CD4-positive, alpha-beta memory T cell (primary cell): ENCODE results near the gene SFPQ. TPM values are rescaled to one million over a fixed set of nuclear protein-coding genes. Genes with fewer than 3 reads are reported as not detected.

Experiments used
- CTCF ChIA-PET: fragments of 350-600 bp; sonication (Branson Sonifier 250); formaldehyde crosslinking; loops from one replicate; lab custom pipeline; 2021; ENCODE audit warnings: inconsistent platforms; ENCODE audit not compliant: partially characterized antibody; lab: Charles Lee
- POLR2A ChIA-PET: fragments of 350-600 bp; sonication (Branson Sonifier 250); formaldehyde crosslinking; loops from one replicate; lab custom pipeline; 2021; ENCODE audit not compliant: partially characterized antibody; lab: Charles Lee
- DNase-seq, 5 donors: peaks; one replicate each; pipeline versions ENCODE4 v3.0.0 to v3.0.0-alpha.2; 2020 to 2022; ENCODE audit warnings: mixed read lengths in 1 of 5
- H3K27ac ChIP-seq: one replicate; pipeline ENCODE4 v1.7.0; 2013; ENCODE audit warnings: low read depth, low read length
- H3K27me3 ChIP-seq: 2 replicates; pipeline ENCODE4 v1.7.0; 2013; ENCODE audit warnings: mild to moderate bottlenecking, low read length, moderate library complexity; ENCODE audit not compliant: insufficient read depth
- H3K36me3 ChIP-seq: 2 replicates; pipeline ENCODE4 v1.7.0; 2013; ENCODE audit warnings: mild to moderate bottlenecking, low read length, moderate library complexity; ENCODE audit not compliant: insufficient read depth
- H3K4me1 ChIP-seq: 2 replicates; pipeline ENCODE4 v1.7.0; 2013; ENCODE audit warnings: mild to moderate bottlenecking, low read length, moderate library complexity; ENCODE audit not compliant: insufficient read depth
- H3K4me3 ChIP-seq, 2 donors: one replicate each; pipeline ENCODE4 v1.7.0; 2013; ENCODE audit warnings: low read length in 2 of 2, mild to moderate bottlenecking in 1 of 2
- H3K9me3 ChIP-seq, 2 donors: one replicate each; pipeline ENCODE4 v1.7.0; 2013; ENCODE audit warnings: low read length in 2 of 2, control low read depth in 1 of 2; ENCODE audit not compliant: control insufficient read depth in 1 of 2
- H3K27ac Mint-ChIP-seq, 7 donors: one replicate each; pipeline ENCODE4 v1.8.0; 2020 to 2021; ENCODE audit warnings: mixed read lengths in 7 of 7, mild to moderate bottlenecking in 6 of 7, inconsistent platforms in 3 of 7, moderate library complexity in 3 of 7
- H3K27me3 Mint-ChIP-seq, 2 donors: one replicate each; pipeline ENCODE4 v1.8.0; 2020 to 2021; ENCODE audit warnings: mixed read lengths in 2 of 2
- H3K36me3 Mint-ChIP-seq, 2 donors: one replicate each; pipeline ENCODE4 v1.8.0; 2020 to 2021; ENCODE audit warnings: mixed read lengths in 2 of 2, inconsistent platforms in 1 of 2, mild to moderate bottlenecking in 1 of 2
- H3K4me1 Mint-ChIP-seq, 4 donors: one replicate each; pipeline ENCODE4 v1.8.0; 2020 to 2021; ENCODE audit warnings: mixed read lengths in 4 of 4, mild to moderate bottlenecking in 1 of 4
- H3K4me3 Mint-ChIP-seq, 8 donors: one replicate each; pipeline ENCODE4 v1.8.0; 2020 to 2021; ENCODE audit warnings: mixed read lengths in 8 of 8, mild to moderate bottlenecking in 7 of 8, moderate library complexity in 6 of 8, inconsistent platforms in 3 of 8
- H3K9me3 Mint-ChIP-seq, 8 donors: one replicate each; pipeline ENCODE4 v1.8.0; 2020 to 2021; ENCODE audit warnings: mixed read lengths in 8 of 8, mild to moderate bottlenecking in 5 of 8, inconsistent platforms in 3 of 8, moderate library complexity in 1 of 8
- intact Hi-C: fragments of 100-400 bp; cut with micrococcal nuclease; formaldehyde crosslinking; loops from one replicate; pipeline ENCODE4 v1.15.1; 2023
- polyA plus RNA-seq, 2 donors: library from polyadenylated mRNA; unstranded; fragments of 300-500 nt; fragmentation: Illumina TruSeq; gene quantifications; one replicate each; pipeline ENCODE4 v1.2.3, GENCODE V29; 2021
- total RNA-seq, 2 experiments: library from RNA; stranded (reverse); gene quantifications; one replicate each; pipeline ENCODE4 v1.2.3, GENCODE V29; 2021

Gene SFPQ
- total and polyA plus RNA-seq, 4 experiments from 2014 or later, result 63.3 to 334 (median 238) TPM

- Mint-ChIP-seq H3K27me3 (no peaks in the 10 kb centered on the region), H3K36me3 (peaks cover 75 to 99% of the 10 kb centered on the region in 2 donors), H3K9me3 (peaks cover 0 to 5% (median 0%) of the 10 kb centered on the region in 8 donors), H3K27ac (peak overlapping the region in 6 of 7 donors; percentile 1 to 96 (median 26)), H3K4me1 (peaks cover 43 to 78% (median 64%) of the 10 kb centered on the region in 4 donors), H3K4me3 (peak overlapping the region in 3 of 8 donors; percentile 2 to 11 (median 2))
- Histone ChIP-seq H3K4me1 (peaks cover 75% of the 10 kb centered on the region), H3K27me3 (no peaks in the 10 kb centered on the region), H3K27ac (no peak overlapping the region), H3K9me3 (no peaks in the 10 kb centered on the region), H3K4me3 (no peak overlapping the region), H3K36me3 (peaks cover 94% of the 10 kb centered on the region)
- CTCF ChIA-PET, result no interaction called here
- no peak for DNase-seq
- intact Hi-C loops, result no loop called here
- POLR2A ChIA-PET, result interaction anchor here (1.1 to 1.8 kb wide), 3 partner anchors 8 to 9 kb away, joined by 3 to 7 read pairs (median 4); no protein-coding TSS in a partner anchor
Observed at GRCh38 chr1:35180776-35181374, 12.1 kb downstream of the SFPQ start.

GRCh38 chr1:35179908-35180307 is 13.0 kb downstream of the SFPQ start:
- DNase-seq, result no peak
- peak overlapping the region in 3 of 8 donors; percentile 15 to 60 (median 15) for H3K4me3 Mint-ChIP-seq
- intact Hi-C loops, result no loop called here
- peaks cover 38 to 68% (median 55%) of the 10 kb centered on the region in 4 donors for H3K4me1 Mint-ChIP-seq
- no peak overlapping the region for H3K4me3 ChIP-seq
- no peak overlapping the region for H3K27ac ChIP-seq
- H3K27me3 ChIP-seq, result no peaks in the 10 kb centered on the region
- peaks cover 76 to 98% of the 10 kb centered on the region in 2 donors for H3K36me3 Mint-ChIP-seq
- H3K9me3 ChIP-seq, result no peaks in the 10 kb centered on the region
- peaks cover 89% of the 10 kb centered on the region for H3K36me3 ChIP-seq
- peaks cover 0 to 5% (median 0%) of the 10 kb centered on the region in 8 donors for H3K9me3 Mint-ChIP-seq
- H3K27ac Mint-ChIP-seq, result peak overlapping the region in 2 of 7 donors; percentile 9 to 35
- H3K4me1 ChIP-seq, result peaks cover 65% of the 10 kb centered on the region
- POLR2A ChIA-PET, result interaction anchor here (1.8 kb wide), 2 partner anchors 8 to 13 kb away, joined by 6 to 7 read pairs; partner anchors contain the start of gene SFPQ
- CTCF ChIA-PET, result no interaction called here
- H3K27me3 Mint-ChIP-seq, result no peaks in the 10 kb centered on the region

- H3K9me3 Mint-ChIP-seq, result peaks cover 0 to 5% (median 0%) of the 10 kb centered on the region in 8 donors
- no peak overlapping the region for H3K27ac ChIP-seq
- H3K27me3 ChIP-seq, result no peaks in the 10 kb centered on the region
- POLR2A ChIA-PET, result interaction anchor here (1.5 to 1.8 kb wide), 4 partner anchors 7 to 14 kb away, joined by 4 to 7 read pairs (median 6); partner anchors contain the start of gene SFPQ
- no peak overlapping the region for H3K4me3 ChIP-seq
- no peaks in the 10 kb centered on the region for H3K9me3 ChIP-seq
- intact Hi-C loops, result no loop called here
- H3K4me1 ChIP-seq, result peaks cover 56% of the 10 kb centered on the region
- peak overlapping the region in 2 of 7 donors; percentile 11 to 67 for H3K27ac Mint-ChIP-seq
- H3K36me3 Mint-ChIP-seq, result peaks cover 72 to 96% of the 10 kb centered on the region in 2 donors
- peaks cover 30 to 61% (median 49%) of the 10 kb centered on the region in 4 donors for H3K4me1 Mint-ChIP-seq
- peaks cover 80% of the 10 kb centered on the region for H3K36me3 ChIP-seq
- no peak for DNase-seq
- no peaks in the 10 kb centered on the region for H3K27me3 Mint-ChIP-seq
- no peak overlapping the region for H3K4me3 Mint-ChIP-seq
- CTCF ChIA-PET, result interaction anchor here (0.9 kb wide), 1 partner anchor 23 kb away, joined by 3 read pairs; no protein-coding TSS in a partner anchor
Observed at GRCh38 chr1:35178874-35179380, 14.0 kb downstream of the SFPQ start.

GRCh38 chr1:35178295-35178695 is 14.7 kb downstream of the SFPQ start:
- Histone ChIP-seq H3K36me3 (peaks cover 73% of the 10 kb centered on the region), H3K27ac (no peak overlapping the region), H3K9me3 (no peaks in the 10 kb centered on the region), H3K27me3 (no peaks in the 10 kb centered on the region), H3K4me1 (peaks cover 50% of the 10 kb centered on the region), H3K4me3 (no peak overlapping the region)
- no peak overlapping the region for H3K4me3 Mint-ChIP-seq
- H3K36me3 Mint-ChIP-seq, result peaks cover 67 to 90% of the 10 kb centered on the region in 2 donors
- intact Hi-C loops, result no loop called here
- peaks cover 27 to 56% (median 44%) of the 10 kb centered on the region in 4 donors for H3K4me1 Mint-ChIP-seq
- DNase-seq, result no peak
- H3K27me3 Mint-ChIP-seq, result no peaks in the 10 kb centered on the region
- H3K9me3 Mint-ChIP-seq, result peaks cover 0 to 3% (median 0%) of the 10 kb centered on the region in 8 donors
- POLR2A ChIA-PET, result interaction anchor here (1.5 kb wide), 2 partner anchors 10 to 12 kb away, joined by 4 to 7 read pairs; no protein-coding TSS in a partner anchor
- CTCF ChIA-PET, result no interaction called here
- H3K27ac Mint-ChIP-seq, result peak overlapping the region in 2 of 7 donors; percentile 48 to 67

GRCh38 chr1:35177237-35177786 is 15.6 kb downstream of the SFPQ start:
- peak overlapping the region in 2 of 7 donors; percentile 7 to 67 for H3K27ac Mint-ChIP-seq
- peaks cover 41% of the 10 kb centered on the region for H3K4me1 ChIP-seq
- CTCF ChIA-PET, result no interaction called here
- H3K4me3 Mint-ChIP-seq, result no peak overlapping the region
- no peaks in the 10 kb centered on the region for H3K27me3 ChIP-seq
- H3K4me1 Mint-ChIP-seq, result peaks cover 21 to 47% (median 36%) of the 10 kb centered on the region in 4 donors
- peaks cover 59 to 81% of the 10 kb centered on the region in 2 donors for H3K36me3 Mint-ChIP-seq
- DNase-seq, result no peak
- no peak overlapping the region for H3K27ac ChIP-seq
- H3K4me3 ChIP-seq, result no peak overlapping the region
- H3K27me3 Mint-ChIP-seq, result no peaks in the 10 kb centered on the region
- H3K9me3 Mint-ChIP-seq, result peaks cover 0 to 3% (median 0%) of the 10 kb centered on the region in 8 donors
- intact Hi-C loops, result no loop called here
- no peaks in the 10 kb centered on the region for H3K9me3 ChIP-seq
- POLR2A ChIA-PET, result interaction anchor here (0.6 kb wide), 1 partner anchor 9 kb away, joined by 3 read pairs; no protein-coding TSS in a partner anchor
- H3K36me3 ChIP-seq, result peaks cover 67% of the 10 kb centered on the region

- no peaks in the 10 kb centered on the region for H3K27me3 ChIP-seq
- H3K4me3 ChIP-seq, result no peak overlapping the region
- no peaks in the 10 kb centered on the region for H3K9me3 ChIP-seq
- no peak overlapping the region for H3K4me3 Mint-ChIP-seq
- peaks cover 24% of the 10 kb centered on the region for H3K4me1 ChIP-seq
- intact Hi-C loops, result no loop called here
- no peak for DNase-seq
- H3K27me3 Mint-ChIP-seq, result no peaks in the 10 kb centered on the region
- H3K36me3 Mint-ChIP-seq, result peaks cover 44 to 64% of the 10 kb centered on the region in 2 donors
- POLR2A ChIA-PET, result interaction anchor here (1.2 to 1.5 kb wide), 3 partner anchors 10 to 17 kb away, joined by 3 read pairs; partner anchors contain the start of gene SFPQ
- H3K27ac Mint-ChIP-seq, result peak overlapping the region in 2 of 7 donors; percentile 42 to 67
- CTCF ChIA-PET, result interaction anchor here (0.5 kb wide), 1 partner anchor 144 kb away, joined by 3 read pairs; the partner anchor contains the start of gene ZMYM6
- no peak overlapping the region for H3K27ac ChIP-seq
- peaks cover 51% of the 10 kb centered on the region for H3K36me3 ChIP-seq
- peaks cover 10 to 30% (median 20%) of the 10 kb centered on the region in 4 donors for H3K4me1 Mint-ChIP-seq
- no peaks in the 10 kb centered on the region for H3K9me3 Mint-ChIP-seq
Observed at GRCh38 chr1:35175602-35176001, 17.3 kb downstream of the SFPQ start.
